HepG2 (cell line): ENCODE measurements around the gene RNU5B-1. TPM values are rescaled to one million over a fixed set of nuclear protein-coding genes. Genes with fewer than 3 reads are reported as not detected.

Source experiments
- BHLHE40 ChIP-seq: IDR thresholded peaks from 2 replicates; pipeline ENCODE4 v1.6.1; 2011; ENCODE audit warnings: low read length, improper control_type of control experiment
- GFI1 ChIP-seq: sonication (generic); formaldehyde crosslinking; IDR thresholded peaks from 2 replicates; pipeline ENCODE4 v1.5.0; 2020; ENCODE audit warnings: missing genetic modification reagents, mild to moderate bottlenecking, borderline replicate concordance
- HOXA9 ChIP-seq: sonication (generic); formaldehyde crosslinking; IDR thresholded peaks from 2 replicates; pipeline ENCODE4 v1.8.1; 2022; ENCODE audit warnings: missing genetic modification reagents, mild to moderate bottlenecking, moderate library complexity, borderline replicate concordance
- IRF9 ChIP-seq: sonication (generic); formaldehyde crosslinking; IDR thresholded peaks from 2 replicates; pipeline ENCODE4 v1.8.0; 2022; ENCODE audit warnings: missing genetic modification reagents, mild to moderate bottlenecking, borderline replicate concordance
- JARID2 ChIP-seq: sonication (generic); formaldehyde crosslinking; IDR thresholded peaks from 2 replicates; pipeline ENCODE4 v1.8.1; 2023; ENCODE audit warnings: missing genetic modification reagents, inconsistent platforms; ENCODE audit not compliant: insufficient replicate concordance
- KAT8 ChIP-seq: IDR thresholded peaks from 2 replicates; pipeline ENCODE4 v1.6.1; 2016; ENCODE audit warnings: missing genetic modification reagents, missing compliant biosample characterization
- MED13 ChIP-seq: sonication (generic); formaldehyde crosslinking; IDR thresholded peaks from 2 replicates; pipeline ENCODE4 v1.5.0; 2020; ENCODE audit warnings: missing genetic modification reagents
- NFE2L2 ChIP-seq: fragments of 150-350 bp; IDR thresholded peaks from 2 replicates; pipeline ENCODE4 v1.6.1; 2014; ENCODE audit warnings: low read length
- SMARCC2 ChIP-seq: fragments of 450-650 bp; IDR thresholded peaks from 2 replicates; pipeline ENCODE4 v1.6.1; 2017; ENCODE audit warnings: antibody characterized with exemption, mild to moderate bottlenecking
- SOX5 ChIP-seq: IDR thresholded peaks from 2 replicates; pipeline ENCODE4 v1.6.1; 2016; ENCODE audit warnings: borderline replicate concordance
- SRSF1 ChIP-seq: fragments of 200-400 bp; formaldehyde crosslinking; optimal IDR thresholded peaks from 2 replicates; pipeline ENCODE3; 2017; ENCODE audit warnings: mild to moderate bottlenecking, low read depth, low read length, moderate library complexity
- STAT5B ChIP-seq: sonication (generic); formaldehyde crosslinking; IDR thresholded peaks from 2 replicates; pipeline ENCODE4 v1.4.0; 2020; ENCODE audit warnings: missing genetic modification reagents
- THAP11 ChIP-seq: IDR thresholded peaks from 2 replicates; pipeline ENCODE4 v1.6.1; 2016; ENCODE audit warnings: missing biosample characterization, missing genetic modification reagents
- TRIM24 ChIP-seq: sonication (generic); formaldehyde crosslinking; IDR thresholded peaks from 2 replicates; pipeline ENCODE4 v1.8.0; 2022; ENCODE audit warnings: mild to moderate bottlenecking, missing genetic modification reagents
- ZFP41 ChIP-seq: sonication (generic); formaldehyde crosslinking; IDR thresholded peaks from 2 replicates; pipeline ENCODE4 v1.4.0; 2020; ENCODE audit warnings: mild to moderate bottlenecking, missing genetic modification reagents, borderline replicate concordance
- ZMAT3 ChIP-seq: sonication (generic); formaldehyde crosslinking; conservative IDR thresholded peaks from 2 replicates; pipeline ENCODE4 v1.7.0; 2021; ENCODE audit warnings: missing genetic modification reagents
- ZNF333 ChIP-seq: sonication (generic); formaldehyde crosslinking; IDR thresholded peaks from 2 replicates; pipeline ENCODE4 v1.4.0; 2020; ENCODE audit warnings: mild to moderate bottlenecking, missing genetic modification reagents, borderline replicate concordance
- ZNF33B ChIP-seq: sonication (generic); formaldehyde crosslinking; IDR thresholded peaks from 2 replicates; pipeline ENCODE4 v1.5.1; 2020; ENCODE audit warnings: mild to moderate bottlenecking, missing genetic modification reagents
- ZNF556 ChIP-seq: sonication (generic); formaldehyde crosslinking; IDR thresholded peaks from 2 replicates; pipeline ENCODE4 v1.4.0; 2020; ENCODE audit warnings: mild to moderate bottlenecking, missing genetic modification reagents, borderline replicate concordance
- ZNF564 ChIP-seq: sonication (generic); formaldehyde crosslinking; IDR thresholded peaks from 2 replicates; pipeline ENCODE4 v1.8.1; 2023; ENCODE audit warnings: mild to moderate bottlenecking, missing genetic modification reagents
- polyA plus RNA-seq, 8 experiments: library from polyadenylated mRNA; depleted of rRNA in 3 of 8; stranded (reverse) in 7 of 8; unstranded in 1 of 8; fragments of >200 nt; fragmentation: Illumina TruSeq in 4 of 8; extraction: Trizol in 4 of 8; gene quantifications; 2 replicates each; pipeline versions ENCODE4 v1.2.1 to v1.2.3, GENCODE V29; 2011 to 2016; ENCODE audit warnings: low read depth in 4 of 8, missing spikeins in 1 of 8, mixed read lengths in 1 of 8; ENCODE audit not compliant: insufficient read depth in 1 of 8
- total RNA-seq, 5 experiments: library from RNA; depleted of rRNA; stranded (reverse); fragments of >200 nt; fragmentation: Illumina TruSeq; extraction: Trizol; gene quantifications; 2 replicates each; pipeline ENCODE4 v1.2.3, GENCODE V29; 2016; ENCODE audit warnings: low read depth in 1 of 5
- TF ChIP-seq, protein P1 (sequence below): sonication (generic); formaldehyde crosslinking; IDR thresholded peaks from 2 replicates; pipeline ENCODE4 v1.9.0; 2021; ENCODE audit warnings: missing genetic modification reagents, borderline replicate concordance
- TF ChIP-seq, protein P2 (sequence below): IDR thresholded peaks from 2 replicates; pipeline ENCODE4 v1.6.1; 2018; ENCODE audit warnings: missing genetic modification reagents, mild to moderate bottlenecking, missing compliant biosample characterization
- TF ChIP-seq, protein P3 (sequence below): sonication (generic); formaldehyde crosslinking; IDR thresholded peaks from 2 replicates; pipeline ENCODE4 v1.5.0; 2020; ENCODE audit warnings: mild to moderate bottlenecking, missing genetic modification reagents

The RNU5B-1 gene
- total and polyA plus RNA-seq, 2 of the 13 experiments (the other 11 are each of a cell fraction or from before 2014, with no cell fraction given): 1,646 TPM; not detected in 1

- TF ChIP-seq, protein P1, sequence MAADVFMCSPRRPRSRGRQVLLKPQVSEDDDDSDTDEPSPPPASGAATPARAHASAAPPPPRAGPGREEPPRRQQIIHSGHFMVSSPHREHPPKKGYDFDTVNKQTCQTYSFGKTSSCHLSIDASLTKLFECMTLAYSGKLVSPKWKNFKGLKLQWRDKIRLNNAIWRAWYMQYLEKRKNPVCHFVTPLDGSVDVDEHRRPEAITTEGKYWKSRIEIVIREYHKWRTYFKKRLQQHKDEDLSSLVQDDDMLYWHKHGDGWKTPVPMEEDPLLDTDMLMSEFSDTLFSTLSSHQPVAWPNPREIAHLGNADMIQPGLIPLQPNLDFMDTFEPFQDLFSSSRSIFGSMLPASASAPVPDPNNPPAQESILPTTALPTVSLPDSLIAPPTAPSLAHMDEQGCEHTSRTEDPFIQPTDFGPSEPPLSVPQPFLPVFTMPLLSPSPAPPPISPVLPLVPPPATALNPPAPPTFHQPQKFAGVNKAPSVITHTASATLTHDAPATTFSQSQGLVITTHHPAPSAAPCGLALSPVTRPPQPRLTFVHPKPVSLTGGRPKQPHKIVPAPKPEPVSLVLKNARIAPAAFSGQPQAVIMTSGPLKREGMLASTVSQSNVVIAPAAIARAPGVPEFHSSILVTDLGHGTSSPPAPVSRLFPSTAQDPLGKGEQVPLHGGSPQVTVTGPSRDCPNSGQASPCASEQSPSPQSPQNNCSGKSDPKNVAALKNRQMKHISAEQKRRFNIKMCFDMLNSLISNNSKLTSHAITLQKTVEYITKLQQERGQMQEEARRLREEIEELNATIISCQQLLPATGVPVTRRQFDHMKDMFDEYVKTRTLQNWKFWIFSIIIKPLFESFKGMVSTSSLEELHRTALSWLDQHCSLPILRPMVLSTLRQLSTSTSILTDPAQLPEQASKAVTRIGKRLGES (CRISPR knock-in tag): peak; percentile 80; the same call in 1 of the 2 replicates
- TF ChIP-seq ZMAT3 (CRISPR knock-in tag): no peak
- no peak for TF ChIP-seq IRF9 (CRISPR knock-in tag)
- no peak for TF ChIP-seq SRSF1
- TF ChIP-seq STAT5B: peak; percentile 93
- peak; percentile 65; the same call in 1 of the 2 replicates for TF ChIP-seq SOX5 (CRISPR knock-in tag)
- TF ChIP-seq MED13 (CRISPR knock-in tag): peak; percentile 51; the same call in 1 of the 2 replicates
- TF ChIP-seq, protein P2, sequence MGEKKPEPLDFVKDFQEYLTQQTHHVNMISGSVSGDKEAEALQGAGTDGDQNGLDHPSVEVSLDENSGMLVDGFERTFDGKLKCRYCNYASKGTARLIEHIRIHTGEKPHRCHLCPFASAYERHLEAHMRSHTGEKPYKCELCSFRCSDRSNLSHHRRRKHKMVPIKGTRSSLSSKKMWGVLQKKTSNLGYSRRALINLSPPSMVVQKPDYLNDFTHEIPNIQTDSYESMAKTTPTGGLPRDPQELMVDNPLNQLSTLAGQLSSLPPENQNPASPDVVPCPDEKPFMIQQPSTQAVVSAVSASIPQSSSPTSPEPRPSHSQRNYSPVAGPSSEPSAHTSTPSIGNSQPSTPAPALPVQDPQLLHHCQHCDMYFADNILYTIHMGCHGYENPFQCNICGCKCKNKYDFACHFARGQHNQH (CRISPR knock-in tag): peak; percentile 84
- TF ChIP-seq ZNF33B (CRISPR knock-in tag): no peak
- TF ChIP-seq, protein P3, sequence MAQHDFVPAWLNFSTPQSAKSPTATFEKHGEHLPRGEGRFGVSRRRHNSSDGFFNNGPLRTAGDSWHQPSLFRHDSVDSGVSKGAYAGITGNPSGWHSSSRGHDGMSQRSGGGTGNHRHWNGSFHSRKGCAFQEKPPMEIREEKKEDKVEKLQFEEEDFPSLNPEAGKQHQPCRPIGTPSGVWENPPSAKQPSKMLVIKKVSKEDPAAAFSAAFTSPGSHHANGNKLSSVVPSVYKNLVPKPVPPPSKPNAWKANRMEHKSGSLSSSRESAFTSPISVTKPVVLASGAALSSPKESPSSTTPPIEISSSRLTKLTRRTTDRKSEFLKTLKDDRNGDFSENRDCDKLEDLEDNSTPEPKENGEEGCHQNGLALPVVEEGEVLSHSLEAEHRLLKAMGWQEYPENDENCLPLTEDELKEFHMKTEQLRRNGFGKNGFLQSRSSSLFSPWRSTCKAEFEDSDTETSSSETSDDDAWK (CRISPR knock-in tag): no peak
- TF ChIP-seq BHLHE40: no peak
- no peak for TF ChIP-seq SMARCC2
- no peak for TF ChIP-seq JARID2 (CRISPR knock-in tag)
- no peak for TF ChIP-seq HOXA9 (CRISPR knock-in tag)
- no peak for TF ChIP-seq NFE2L2
- TF ChIP-seq ZNF333 (CRISPR knock-in tag): no peak
- no peak for TF ChIP-seq ZNF564
- TF ChIP-seq GFI1 (CRISPR knock-in tag): no peak; the same call in 1 of the 2 replicates
- no peak for TF ChIP-seq ZFP41 (CRISPR knock-in tag)
- TF ChIP-seq KAT8 (CRISPR knock-in tag): peak; percentile 87
- TF ChIP-seq ZNF556 (CRISPR knock-in tag): 0 out of 2 replicates have a peak, but pooled peaks have one; percentile 14
- TF ChIP-seq TRIM24 (CRISPR knock-in tag): no peak
- peak; percentile 84 for TF ChIP-seq THAP11 (CRISPR knock-in tag)
Observed at GRCh38 chr15:65304381-65305149, at the start of gene RNU5B-1 (continued).
